IPS-NIHi7 (cell line): Measurements from ENCODE around the gene PRDM13.
"Not testable (repeated sequence)": the region's sequence is repeated elsewhere in the genome, so short reads cannot be mapped to it uniquely, and the experiment has no call there.

Experiments
- DNase-seq: peaks from one replicate; pipeline ENCODE4 v3.0.0; 2012; ENCODE audit warnings: mixed read lengths; ENCODE audit errors: extremely low spot score

Gene PRDM13

GRCh38 chr6:99603421-99604165 is 3.0 kb upstream of the PRDM13 start:
- peak; percentile 55 for DNase-seq

DNA sequence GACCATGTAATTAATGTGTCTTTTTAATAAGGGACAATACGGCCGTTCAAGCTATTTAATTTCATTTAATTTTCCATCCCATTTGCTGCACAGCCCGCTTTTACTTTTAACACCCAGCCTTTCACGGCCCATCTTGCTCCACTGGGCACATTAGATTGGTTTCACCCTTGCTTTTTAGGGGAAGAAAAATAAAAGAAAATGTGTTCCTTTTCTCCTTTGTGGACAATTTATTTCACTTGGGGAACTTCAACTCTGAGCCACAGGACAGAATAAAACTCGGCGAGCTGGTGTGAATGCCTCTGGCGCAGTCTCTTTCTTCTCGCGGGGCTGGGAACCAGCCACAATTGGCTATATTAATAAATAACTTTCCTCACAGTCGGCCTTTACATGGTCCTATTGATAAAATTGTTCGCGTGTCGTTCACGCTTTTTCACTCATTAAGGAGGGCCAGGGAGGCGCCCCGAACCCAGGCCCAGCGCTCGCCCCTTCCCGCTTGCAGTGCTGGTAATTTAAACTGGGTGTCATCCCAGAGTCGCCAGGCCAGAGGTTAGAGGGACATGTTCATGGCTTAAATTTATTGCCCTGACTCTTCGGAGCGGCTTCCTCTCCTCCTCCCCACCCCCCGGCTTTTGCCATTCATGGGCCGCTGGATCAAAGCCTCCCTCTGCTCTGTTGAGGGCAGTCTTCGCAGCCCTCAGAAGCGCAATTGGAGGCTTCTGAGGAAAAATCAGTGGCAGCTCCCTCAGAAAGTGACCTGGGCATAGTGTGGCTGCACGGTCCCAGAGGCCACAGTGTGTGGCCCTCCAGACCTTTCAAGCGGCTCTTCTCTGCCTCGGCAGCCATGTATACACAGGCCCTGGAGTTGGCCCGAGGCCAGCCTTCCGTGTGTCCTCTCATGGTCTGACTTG is 2.2 kb upstream of the PRDM13 start:
- DNase-seq = no peak

- peak; percentile 30 for DNase-seq
Measured at GRCh38 chr6:99605074-99605734, 1.4 kb upstream of the PRDM13 start.

GRCh38 chr6:99605911-99606655 is 550 bp upstream of the PRDM13 start:
- no peak for DNase-seq

- DNase-seq = no peak
Measured at GRCh38 chr6:99607416-99608036, 893 bp downstream of the PRDM13 start.

DNA sequence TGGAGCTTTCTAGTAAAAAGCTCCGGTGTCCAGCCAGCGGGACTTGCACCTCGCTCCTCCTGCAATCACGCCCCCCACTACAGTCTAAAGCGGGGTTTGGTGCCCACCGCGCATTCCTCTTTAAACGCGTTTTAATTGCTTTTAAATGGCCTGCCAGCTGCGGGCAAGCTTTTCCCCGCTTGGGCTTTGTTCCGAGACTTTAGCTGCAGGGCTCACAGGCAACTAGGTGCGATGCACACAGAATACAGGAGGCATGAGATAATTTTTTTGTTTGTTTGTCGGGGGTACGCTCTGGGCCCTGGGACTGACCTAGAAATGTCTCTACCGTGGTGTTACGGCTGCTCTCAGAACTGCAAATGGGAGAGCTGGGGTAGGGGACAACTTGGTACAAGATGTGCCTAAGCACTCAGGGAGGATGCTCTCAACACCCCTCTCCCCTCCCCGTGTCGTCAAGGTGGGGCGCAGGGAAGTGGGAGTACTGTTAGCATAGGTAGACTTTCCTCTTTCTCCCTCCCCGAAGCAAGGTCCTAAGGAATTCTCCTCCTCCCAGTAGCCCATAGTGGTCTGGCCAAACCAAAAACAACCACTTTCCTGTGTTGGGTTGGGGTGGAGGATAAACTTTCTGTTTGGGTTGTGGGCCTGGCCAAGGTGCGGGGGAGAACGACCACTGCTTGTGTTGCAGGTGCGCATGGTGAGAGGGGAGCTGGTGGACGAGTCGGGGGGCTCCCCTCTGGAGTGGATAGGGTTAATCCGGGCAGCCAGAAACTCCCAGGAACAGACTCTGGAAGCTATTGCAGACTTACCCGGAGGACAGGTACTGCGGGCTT is 1.6 kb downstream of the PRDM13 start:
- DNase-seq = no peak

DNA sequence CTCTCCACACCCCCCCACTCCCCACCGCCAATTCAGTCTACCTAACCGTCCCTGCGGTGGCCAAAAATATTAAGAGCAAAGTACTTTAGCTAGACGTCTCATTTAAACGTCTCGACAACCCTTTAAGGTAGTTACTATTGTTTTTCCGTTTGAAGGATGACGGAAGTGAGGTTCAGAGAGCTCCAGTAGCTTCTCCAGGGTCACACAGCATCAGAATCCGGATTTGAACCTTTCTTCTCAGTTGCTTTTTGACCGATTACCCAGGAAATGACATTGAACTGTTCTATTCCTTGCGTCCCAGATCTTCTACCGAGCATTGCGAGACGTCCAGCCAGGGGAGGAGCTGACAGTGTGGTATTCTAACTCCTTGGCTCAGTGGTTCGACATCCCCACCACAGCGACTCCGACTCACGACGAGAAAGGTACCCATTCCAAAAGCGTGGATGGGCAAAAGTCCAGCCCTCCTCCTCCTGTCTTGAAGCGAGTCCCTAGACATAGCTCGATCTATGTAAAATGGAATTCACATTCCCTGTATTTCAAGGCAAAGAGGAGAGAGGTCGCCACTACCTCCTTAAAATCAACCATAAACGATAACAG is 2.4 kb downstream of the PRDM13 start:
- DNase-seq = no peak

DNA sequence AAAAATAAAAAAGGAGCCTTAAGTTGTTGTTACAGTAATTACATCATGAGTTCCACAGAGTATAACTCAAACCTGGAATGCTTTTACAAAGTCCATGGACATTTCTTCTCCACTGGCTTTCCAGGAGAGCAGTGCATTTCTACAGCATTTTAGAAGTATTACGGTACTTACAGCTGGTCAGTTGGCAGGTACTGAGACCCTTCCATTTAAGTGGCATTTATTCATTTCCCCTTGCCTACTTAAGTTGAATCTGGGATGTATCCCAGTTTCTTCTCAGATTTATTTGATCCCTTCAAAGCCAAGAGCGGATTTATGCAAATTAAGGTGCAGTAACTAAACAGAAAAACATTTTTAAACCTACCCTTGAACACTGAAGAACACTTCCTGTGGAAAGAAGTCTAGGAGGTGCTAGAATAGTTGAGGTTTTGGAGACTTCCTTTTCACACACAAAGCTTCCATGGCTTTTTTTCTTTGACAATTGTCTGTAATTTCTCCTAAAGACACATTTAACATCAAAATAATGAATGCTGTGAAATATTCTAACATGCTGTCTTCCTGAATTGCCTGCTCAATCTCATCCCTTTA is 3.4 kb downstream of the PRDM13 start:
- no peak for DNase-seq

GRCh38 chr6:99611148-99611547 is 4.5 kb downstream of the PRDM13 start:
- DNase-seq = no peak

DNA sequence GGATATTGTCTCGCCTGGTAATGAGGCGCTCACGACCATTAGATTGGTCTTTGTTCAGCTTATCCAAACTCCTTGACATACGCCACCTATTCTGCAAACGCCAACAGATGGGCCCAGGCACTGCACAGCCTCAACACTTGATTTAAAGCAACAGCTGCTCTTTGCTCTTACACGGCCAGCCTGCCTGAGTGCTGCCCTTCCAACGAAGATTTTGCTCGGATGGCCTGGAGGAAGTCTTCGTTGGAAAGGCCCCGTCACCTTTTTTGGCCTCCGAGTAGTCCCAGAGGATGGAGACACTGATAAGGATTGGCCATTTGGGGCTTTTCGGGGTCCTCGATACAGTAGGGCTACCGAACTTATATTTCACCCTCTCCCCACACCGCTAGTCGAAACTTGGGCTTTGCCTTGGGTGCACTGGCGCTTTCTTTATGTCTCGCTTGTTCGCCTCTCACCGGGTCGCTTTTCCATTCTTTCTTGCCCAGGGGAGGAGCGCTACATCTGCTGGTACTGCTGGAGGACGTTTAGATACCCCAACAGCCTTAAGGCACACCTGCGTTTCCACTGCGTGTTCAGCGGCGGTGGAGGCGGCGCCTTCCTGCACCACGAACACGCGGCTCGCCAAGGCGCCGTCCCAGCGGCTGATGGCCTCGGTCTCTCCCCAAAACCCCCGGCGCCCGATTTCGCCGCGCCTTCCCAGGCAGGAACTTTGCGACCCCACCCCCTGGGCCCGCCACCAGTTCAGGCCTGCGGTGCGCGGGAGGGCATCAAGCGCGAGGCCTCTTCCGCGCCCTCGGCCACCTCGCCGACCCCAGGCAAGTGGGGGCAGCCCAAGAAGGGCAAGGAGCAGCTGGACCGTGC is 6.1 kb downstream of the PRDM13 start:
- no peak for DNase-seq

DNA sequence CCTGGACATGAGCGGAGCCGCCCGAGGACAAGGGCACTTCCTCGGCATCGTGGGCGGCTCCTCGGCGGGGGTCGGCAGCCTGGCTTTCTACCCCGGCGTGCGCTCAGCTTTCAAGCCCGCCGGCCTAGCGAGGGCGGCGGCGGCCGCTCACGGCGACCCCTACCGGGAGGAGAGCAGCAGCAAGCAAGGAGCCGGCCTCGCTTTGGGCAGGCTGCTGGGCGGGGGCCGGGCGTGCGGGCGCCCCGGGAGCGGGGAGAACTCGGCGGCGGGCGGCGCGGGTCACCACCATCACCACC is 6.7 kb downstream of the PRDM13 start:
- peak; percentile 73 for DNase-seq

- DNase-seq = peak; percentile 39
Measured at GRCh38 chr6:99613705-99614429, 7.2 kb downstream of the PRDM13 start.

DNA sequence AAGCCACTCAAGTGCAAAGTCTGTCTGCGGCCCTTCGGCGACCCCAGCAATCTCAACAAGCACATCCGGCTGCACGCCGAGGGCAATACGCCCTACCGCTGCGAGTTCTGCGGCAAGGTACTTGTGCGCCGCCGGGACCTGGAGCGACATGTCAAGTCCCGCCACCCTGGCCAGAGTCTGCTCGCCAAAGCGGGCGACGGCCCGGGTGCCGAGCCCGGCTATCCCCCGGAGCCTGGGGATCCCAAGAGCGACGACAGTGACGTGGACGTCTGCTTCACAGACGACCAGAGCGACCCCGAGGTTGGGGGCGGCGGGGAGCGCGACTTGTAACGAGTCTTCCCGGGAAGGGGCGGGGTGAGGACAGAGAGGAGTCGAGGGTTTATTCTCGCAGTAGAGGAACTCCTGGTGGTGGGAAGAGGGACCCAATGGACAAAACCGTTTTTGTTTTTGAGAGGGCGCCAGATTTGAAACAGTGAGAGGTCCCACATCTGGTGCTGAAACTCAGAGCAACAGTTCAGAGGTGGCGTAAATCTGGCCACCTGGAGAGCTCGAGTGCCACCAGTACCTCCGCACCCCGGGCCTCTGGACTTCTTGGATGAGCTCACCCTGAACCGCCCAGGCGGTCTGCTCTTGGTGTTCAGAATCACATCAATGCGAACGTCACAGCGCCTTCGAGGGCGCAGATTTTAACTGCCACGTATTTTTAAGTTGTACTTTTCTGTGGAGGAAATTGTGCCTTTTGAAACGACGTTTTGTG is 8.0 kb downstream of the PRDM13 start:
- peak; percentile 53 for DNase-seq

GRCh38 chr6:99617131-99617530 is 10.5 kb downstream of the PRDM13 start:
- no peak for DNase-seq

GRCh38 chr6:99618649-99619408 is 12.2 kb downstream of the PRDM13 start:
- DNase-seq = peak; percentile 84

- no peak for DNase-seq
Measured at GRCh38 chr6:99619409-99619762, 12.8 kb downstream of the PRDM13 start.

- not testable (repeated sequence) for DNase-seq
Measured at GRCh38 chr6:99622044-99622443, 15.4 kb downstream of the PRDM13 start.
